ENCODE measurements around the gene ZMYM2.
"Not testable (repeated sequence)": the region's sequence is repeated elsewhere in the genome, so short reads cannot be mapped to it uniquely, and the experiment has no call there.

Gene ZMYM2

GRCh38 chr13:19982447-19983043 is 24.0 kb downstream of the ZMYM2 start:
- no peak for DNase-seq (ENCODE audit: low spot score)

- peak; percentile 26 for DNase-seq (ENCODE audit: low spot score)
Observed at GRCh38 chr13:19984430-19985218, 26.1 kb downstream of the ZMYM2 start.

- no peak for DNase-seq (ENCODE audit: low spot score)
Observed at GRCh38 chr13:19985219-19985556, 26.7 kb downstream of the ZMYM2 start.

- DNase-seq (ENCODE audit: low spot score), result no peak
Observed at GRCh38 chr13:19991531-19991930, 33.0 kb downstream of the ZMYM2 start.

DNA sequence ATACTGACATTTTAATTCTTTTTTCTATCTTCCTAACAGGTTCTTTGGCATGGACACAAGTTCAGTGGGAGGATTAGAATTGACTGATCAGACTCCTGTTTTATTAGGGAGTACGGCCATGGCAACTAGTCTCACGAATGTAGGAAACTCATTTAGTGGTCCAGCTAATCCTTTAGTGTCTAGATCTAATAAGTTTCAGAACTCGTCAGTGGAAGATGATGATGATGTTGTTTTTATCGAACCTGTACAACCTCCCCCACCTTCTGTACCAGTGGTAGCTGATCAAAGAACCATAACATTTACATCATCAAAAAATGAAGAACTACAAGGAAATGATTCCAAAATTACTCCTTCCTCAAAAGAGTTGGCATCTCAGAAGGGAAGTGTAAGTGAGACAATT is 34.5 kb downstream of the ZMYM2 start:
- no peak for DNase-seq (ENCODE audit: low spot score)

DNA sequence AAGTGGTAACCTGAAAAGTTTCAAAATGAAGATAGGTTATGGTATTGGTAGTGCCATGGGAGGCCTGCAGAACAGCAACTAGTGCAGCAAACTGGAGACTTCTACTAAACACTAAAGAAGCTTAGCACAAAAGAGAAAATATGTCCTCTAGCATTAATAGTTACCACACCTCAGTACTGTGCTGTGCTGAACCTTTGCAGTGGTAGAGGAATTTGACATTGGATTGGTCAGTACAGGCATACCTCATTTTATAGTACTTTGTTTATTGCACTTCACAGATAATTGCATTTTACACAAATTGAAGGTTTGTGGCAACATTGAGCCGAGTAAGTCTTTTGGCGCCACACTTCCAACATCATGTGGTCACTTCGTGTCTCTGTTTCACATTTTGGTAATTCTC is 40.4 kb downstream of the ZMYM2 start:
- no peak for DNase-seq (ENCODE audit: low spot score)

- no peak for DNase-seq (ENCODE audit: low spot score)
Observed at GRCh38 chr13:20000062-20000552, 41.6 kb downstream of the ZMYM2 start.

- no peak for DNase-seq (ENCODE audit: low spot score)
Observed at GRCh38 chr13:20001366-20002190, 43.1 kb downstream of the ZMYM2 start.

DNA sequence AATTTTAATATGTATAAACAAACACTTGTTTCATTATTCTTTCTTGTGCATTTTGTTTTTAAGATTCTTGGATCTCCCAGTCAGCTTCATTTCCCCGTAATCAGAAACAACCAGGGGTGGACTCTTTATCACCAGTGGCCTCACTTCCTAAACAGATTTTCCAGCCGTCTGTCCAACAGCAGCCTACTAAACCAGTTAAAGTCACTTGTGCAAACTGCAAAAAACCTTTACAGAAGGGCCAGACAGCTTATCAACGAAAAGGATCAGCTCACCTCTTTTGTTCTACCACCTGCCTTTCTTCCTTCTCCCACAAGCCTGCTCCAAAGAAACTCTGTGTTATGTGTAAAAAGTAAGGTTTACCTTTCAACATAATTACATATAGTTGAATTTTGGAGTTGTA is 44.3 kb downstream of the ZMYM2 start:
- DNase-seq (ENCODE audit: low spot score), result no peak

- no peak for DNase-seq (ENCODE audit: low spot score)
Observed at GRCh38 chr13:20006206-20006605, 47.7 kb downstream of the ZMYM2 start.

DNA sequence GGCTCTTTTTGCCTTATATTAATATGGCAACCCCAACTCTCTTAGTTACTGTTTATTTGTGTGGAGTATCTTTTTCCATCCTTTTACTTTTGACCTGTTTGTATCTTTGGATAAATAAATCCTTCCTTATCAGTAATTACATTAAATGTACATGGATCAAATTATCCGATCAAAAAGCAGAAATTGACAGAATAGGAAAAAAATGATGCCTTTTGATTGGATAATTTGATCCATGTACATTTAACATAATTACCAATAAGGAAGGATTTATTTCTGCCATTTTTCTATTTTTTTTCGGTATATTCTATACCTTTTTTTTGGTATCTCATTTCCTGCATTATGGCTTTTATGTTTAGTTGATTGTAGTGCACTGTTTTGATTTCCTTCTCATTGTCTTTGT is 57.2 kb downstream of the ZMYM2 start:
- no peak for DNase-seq (ENCODE audit: low spot score)

DNA sequence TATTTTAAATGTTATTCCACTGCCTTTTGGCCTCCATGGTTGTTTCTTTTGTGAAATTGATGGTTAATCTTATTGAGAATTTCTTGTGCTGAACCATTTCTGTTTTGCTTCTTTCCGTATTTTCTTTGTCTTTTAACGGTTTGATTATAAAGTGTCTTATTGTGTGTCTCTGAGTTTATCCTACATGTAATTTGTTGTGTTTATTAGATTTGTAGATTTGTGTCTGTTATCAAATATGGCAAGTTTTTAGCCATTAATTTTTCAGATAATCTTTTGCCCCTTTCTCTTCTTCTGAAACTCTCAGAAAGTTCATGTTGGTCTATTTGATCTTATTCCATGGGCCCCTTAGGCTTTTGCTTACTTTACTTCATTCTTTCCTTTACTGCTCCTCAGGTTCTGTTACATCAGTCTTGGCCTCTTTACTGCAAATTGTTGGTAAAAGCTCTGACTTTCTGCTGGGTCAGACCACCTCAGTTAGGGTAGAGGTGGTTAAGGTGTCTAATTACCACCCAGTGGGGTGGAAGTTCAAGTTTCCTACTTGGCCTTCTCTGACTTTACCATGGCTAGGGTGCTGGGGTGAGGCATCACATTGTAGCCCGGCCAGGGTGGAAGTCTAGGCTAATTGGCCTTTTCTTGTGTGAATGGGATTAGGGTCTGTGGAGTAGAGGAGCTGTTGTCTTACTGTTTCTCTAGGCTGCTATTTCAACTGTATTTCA is 58.3 kb downstream of the ZMYM2 start:
- no peak for DNase-seq (ENCODE audit: low spot score)

DNA sequence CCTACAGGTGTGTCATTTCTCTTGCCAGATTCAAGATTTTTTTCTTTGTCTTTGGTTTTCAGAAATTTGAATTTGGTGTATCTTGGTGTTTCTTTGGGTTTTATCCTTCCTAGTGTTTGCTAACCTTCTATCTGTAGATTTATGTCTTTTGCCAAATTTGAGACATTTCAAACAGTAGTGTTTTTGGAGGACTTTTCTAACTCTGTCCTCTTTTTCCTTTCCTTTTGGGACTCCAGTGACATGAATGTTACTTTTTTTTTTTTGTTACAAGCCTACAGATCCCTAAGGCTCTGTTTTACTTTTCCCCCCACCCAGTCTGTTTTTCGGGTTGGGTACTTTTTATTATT is 58.8 kb downstream of the ZMYM2 start:
- DNase-seq (ENCODE audit: low spot score), result no peak

DNA sequence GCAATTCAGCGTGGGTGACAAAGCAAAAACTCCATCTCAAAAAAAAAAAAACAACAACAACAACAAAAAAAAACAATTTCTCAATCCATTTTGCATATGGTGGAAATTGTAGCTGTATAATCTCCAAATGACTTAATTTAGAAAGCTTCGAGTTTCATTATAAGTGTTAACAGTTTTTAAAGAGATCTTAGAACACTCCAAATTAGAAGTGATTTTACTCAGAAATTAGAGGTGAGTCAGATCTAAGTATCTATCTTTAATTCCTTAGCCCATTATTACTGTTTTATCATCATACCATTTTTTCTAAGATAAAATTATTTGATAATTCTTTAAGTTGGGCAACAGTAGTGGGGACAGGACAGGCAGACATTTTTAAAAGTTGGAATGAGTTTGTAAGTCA is 60.5 kb downstream of the ZMYM2 start:
- DNase-seq (ENCODE audit: low spot score), result no peak

GRCh38 chr13:20024702-20025101 is 66.2 kb downstream of the ZMYM2 start:
- DNase-seq (ENCODE audit: low spot score), result no peak

DNA sequence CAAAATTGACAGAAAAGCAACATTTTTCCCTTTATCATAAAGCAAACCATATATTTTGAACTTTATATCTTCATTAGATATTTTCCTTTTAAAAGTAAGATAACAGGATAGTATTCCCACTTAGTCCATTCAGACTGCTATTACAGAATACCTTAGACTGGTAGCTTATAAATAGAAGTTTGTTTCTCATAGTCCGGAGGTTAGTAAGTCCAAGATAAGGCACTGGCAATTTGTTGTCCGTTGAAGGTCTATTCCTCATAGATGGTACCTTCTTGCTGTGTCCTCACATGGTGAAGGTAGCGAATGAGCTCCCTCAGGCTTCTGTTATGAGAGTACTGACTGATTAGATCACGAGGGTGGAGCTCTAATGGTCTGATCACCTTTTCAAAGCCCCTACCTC is 70.4 kb downstream of the ZMYM2 start:
- no peak for DNase-seq (ENCODE audit: low spot score)

DNA sequence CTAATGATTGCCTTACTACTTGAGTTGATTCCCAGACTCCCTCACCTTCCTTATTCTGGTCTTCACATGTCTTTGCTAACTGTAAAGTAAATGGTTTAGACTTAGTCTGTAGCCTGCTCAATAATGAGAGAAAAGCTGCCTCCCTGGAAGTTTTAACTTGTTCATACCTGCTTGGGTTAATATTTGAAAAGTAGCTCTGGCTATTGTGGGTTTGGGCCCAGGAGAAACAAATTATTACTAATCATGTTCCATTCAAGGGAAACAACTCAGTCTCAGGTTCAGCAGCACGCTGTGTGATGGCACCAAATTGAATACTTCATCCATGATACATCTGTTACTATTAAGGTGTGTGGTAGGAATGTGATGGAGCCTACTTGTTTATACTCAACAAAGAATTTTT is 75.0 kb downstream of the ZMYM2 start:
- DNase-seq (ENCODE audit: low spot score), result no peak

GRCh38 chr13:20035130-20035529 is 76.6 kb downstream of the ZMYM2 start:
- no peak for DNase-seq (ENCODE audit: low spot score)

GRCh38 chr13:20037908-20038307 is 79.4 kb downstream of the ZMYM2 start:
- DNase-seq (ENCODE audit: low spot score), result no peak

DNA sequence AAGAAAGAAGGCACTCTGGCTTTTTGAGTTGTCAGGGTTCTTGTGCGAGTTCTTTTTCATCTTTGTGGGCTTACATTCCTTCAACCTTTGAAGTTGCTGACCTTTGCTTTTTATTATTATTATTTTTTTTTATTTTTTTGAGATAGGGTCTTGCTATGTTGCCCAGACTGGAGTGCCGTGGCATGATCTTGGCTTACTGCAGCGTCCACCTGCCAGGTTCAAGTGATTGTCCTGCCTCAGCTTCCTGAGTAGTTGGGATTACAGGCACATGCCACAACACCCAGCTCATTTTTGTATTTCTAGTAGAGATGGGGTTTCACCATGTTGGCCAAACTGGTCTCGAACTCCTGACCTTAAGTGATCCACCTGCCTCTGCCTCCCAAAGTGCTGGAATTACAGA is 84.1 kb downstream of the ZMYM2 start:
- DNase-seq (ENCODE audit: low spot score), result not testable (repeated sequence)

DNA sequence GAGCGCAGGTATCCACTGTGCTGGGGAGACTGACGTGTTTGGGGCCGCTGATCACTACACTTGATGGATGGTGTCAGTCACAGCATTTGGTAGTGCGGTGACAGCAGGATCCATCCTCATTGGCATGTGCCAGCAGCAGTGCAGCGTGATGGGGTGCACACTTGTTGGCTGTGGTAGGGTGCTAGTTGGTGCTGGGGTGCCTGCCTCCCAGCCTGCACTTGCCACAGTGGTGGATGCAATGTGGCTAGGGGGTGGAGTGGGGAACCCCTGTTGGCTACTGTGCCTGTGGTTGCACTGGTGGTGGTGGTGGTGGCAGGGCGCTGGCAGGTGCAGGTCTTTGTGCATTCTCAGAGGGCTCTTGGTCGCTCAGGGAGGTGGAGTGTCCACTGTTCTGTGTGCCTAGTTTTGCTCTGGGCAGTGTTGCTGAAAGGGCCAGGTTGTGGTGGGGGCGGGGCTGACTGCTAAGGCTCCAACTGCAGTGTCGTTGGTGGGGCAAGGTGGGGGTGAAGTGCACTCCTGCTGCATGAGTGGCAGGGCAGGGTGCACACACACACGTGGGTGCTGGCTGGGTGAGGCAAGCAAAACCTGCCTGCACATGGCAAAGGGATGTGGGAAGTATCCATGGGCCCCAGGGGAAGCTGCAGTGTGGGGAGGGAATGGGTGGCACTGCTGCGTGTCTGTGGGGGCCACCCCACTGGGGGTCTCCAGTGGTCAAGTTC is 84.8 kb downstream of the ZMYM2 start:
- no peak for DNase-seq (ENCODE audit: low spot score)

DNA sequence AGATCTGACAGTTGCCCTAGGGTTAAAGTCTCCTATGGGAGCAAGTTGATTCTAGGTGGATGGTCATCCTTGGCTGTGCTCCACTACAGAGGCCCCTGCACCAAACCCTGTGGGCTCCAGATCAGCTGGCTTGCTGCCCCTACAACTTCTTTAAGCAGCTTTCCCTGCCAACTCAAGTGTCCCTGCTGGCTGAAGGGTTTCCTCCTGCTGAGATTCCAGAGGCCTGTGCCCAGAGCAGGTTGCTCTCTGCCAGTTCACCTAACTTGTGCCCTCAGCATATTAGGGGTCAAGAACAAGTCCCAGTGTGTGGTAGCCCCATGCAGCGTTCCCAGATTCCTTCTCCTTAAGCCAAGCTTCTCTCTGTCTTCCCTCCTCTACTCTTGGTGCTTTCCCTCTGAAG is 85.6 kb downstream of the ZMYM2 start:
- no peak for DNase-seq (ENCODE audit: low spot score)
